Breast epithelium (tissue), 3 donors: ENCODE data around the gene KDM1B.

Source experiments
- POLR2A ChIP-seq: fragments of 450-650 bp; IDR thresholded peaks from one replicate; pipeline ENCODE4 v1.6.1; 2016; ENCODE audit warnings: antibody characterized with exemption, mild to moderate bottlenecking, moderate library complexity
- POLR2AphosphoS5 ChIP-seq, 3 donors: sonication (generic); formaldehyde crosslinking; IDR thresholded peaks; one replicate each; pipeline ENCODE4 v1.6.1; 2017; ENCODE audit warnings: antibody characterized with exemption in 3 of 3
- TF ChIP-seq, protein P1 (sequence below), 3 donors: fragments of 450-650 bp; IDR thresholded peaks; one replicate each; pipeline ENCODE4 v1.5.1; 2016 to 2017; ENCODE audit warnings: antibody characterized with exemption in 3 of 3, mild to moderate bottlenecking in 3 of 3, moderate library complexity in 3 of 3

DNA sequence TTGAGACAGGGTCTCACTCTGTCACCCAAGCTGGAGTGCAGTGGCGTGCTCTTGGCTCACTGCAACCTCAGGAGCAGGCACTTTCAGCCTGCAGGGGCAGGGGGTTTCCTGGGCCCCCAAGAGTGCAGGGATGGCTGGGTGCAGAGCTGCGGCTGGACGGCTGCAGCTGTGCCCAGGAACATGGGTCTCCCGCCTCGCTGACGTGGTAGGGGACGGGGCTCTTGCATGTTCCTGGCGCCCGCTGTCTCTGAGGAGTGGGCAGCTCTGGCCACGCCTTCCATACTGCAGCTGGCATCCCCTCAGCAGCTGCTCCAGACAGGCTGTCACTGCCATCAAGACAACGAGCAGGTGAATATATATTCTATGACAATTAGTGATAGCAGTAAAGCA, 111.3 kb downstream of the KDM1B start:
- TF ChIP-seq, protein P1, sequence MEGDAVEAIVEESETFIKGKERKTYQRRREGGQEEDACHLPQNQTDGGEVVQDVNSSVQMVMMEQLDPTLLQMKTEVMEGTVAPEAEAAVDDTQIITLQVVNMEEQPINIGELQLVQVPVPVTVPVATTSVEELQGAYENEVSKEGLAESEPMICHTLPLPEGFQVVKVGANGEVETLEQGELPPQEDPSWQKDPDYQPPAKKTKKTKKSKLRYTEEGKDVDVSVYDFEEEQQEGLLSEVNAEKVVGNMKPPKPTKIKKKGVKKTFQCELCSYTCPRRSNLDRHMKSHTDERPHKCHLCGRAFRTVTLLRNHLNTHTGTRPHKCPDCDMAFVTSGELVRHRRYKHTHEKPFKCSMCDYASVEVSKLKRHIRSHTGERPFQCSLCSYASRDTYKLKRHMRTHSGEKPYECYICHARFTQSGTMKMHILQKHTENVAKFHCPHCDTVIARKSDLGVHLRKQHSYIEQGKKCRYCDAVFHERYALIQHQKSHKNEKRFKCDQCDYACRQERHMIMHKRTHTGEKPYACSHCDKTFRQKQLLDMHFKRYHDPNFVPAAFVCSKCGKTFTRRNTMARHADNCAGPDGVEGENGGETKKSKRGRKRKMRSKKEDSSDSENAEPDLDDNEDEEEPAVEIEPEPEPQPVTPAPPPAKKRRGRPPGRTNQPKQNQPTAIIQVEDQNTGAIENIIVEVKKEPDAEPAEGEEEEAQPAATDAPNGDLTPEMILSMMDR (IDR thresholded peaks at IDR 0.05): no peak
- no peak for TF ChIP-seq POLR2A
- no peak for TF ChIP-seq POLR2AphosphoS5 (IDR thresholded peaks at IDR 0.05)
